GM12874 (cell line): ENCODE measurements around the gene ZBTB8OS.

Experiments used
- CTCF ChIP-seq: IDR thresholded peaks from 2 replicates; pipeline ENCODE4 v1.5.1; 2011; ENCODE audit warnings: low read depth, mild to moderate bottlenecking, control low read depth, low read length, moderate library complexity; ENCODE audit not compliant: insufficient read depth

ZBTB8OS gene

GRCh38 chr1:32636914-32637645 lies 13.3 kb downstream of the ZBTB8OS start:
- TF ChIP-seq CTCF, result no peak

GRCh38 chr1:32635508-32636277 lies 14.7 kb downstream of the ZBTB8OS start:
- no peak for TF ChIP-seq CTCF

GRCh38 chr1:32632829-32633228 lies 17.5 kb downstream of the ZBTB8OS start:
- no peak for TF ChIP-seq CTCF

GRCh38 chr1:32627596-32628162 lies 22.7 kb downstream of the ZBTB8OS start:
- TF ChIP-seq CTCF, result no peak

GRCh38 chr1:32626176-32626575 lies 24.2 kb downstream of the ZBTB8OS start:
- TF ChIP-seq CTCF, result no peak

- TF ChIP-seq CTCF, result no peak
Measured at GRCh38 chr1:32623775-32624174, 26.6 kb downstream of the ZBTB8OS start.
